Smooth muscle cell of the brain vasculature (primary cell): ENCODE results near the gene KIF3C.
"Not testable (repeated sequence)": the region's sequence is repeated elsewhere in the genome, so short reads cannot be mapped to it uniquely, and the experiment has no call there.

Experiments used
- DNase-seq: peaks from one replicate; pipeline ENCODE4 v3.0.0-alpha.2; 2012; ENCODE audit warnings: low read depth, low spot score

Gene KIF3C

GRCh38 chr2:25982273-25982967 lies at the start of gene KIF3C:
Gene KIF3C (minus strand): TSS chr2:25982497. CDS start chr2:25981917, 580 bp downstream.
- no peak for DNase-seq

GRCh38 chr2:26028083-26028482 lies 45.8 kb upstream of the KIF3C start:
- DNase-seq = not testable (repeated sequence)

- no peak for DNase-seq
Observed at GRCh38 chr2:26025509-26025908, 43.2 kb upstream of the KIF3C start.

GRCh38 chr2:26024260-26024659 lies 42.0 kb upstream of the KIF3C start:
- DNase-seq = no peak

GRCh38 chr2:26020231-26020640 lies 37.9 kb upstream of the KIF3C start:
- DNase-seq = no peak

- peak; percentile 62 for DNase-seq
Observed at GRCh38 chr2:26018184-26019055, 36.1 kb upstream of the KIF3C start.

GRCh38 chr2:26017464-26018183 lies 35.3 kb upstream of the KIF3C start:
- no peak for DNase-seq

GRCh38 chr2:26016706-26017045 lies 34.4 kb upstream of the KIF3C start:
- not testable (repeated sequence) for DNase-seq

GRCh38 chr2:26016012-26016705 lies 33.9 kb upstream of the KIF3C start:
- DNase-seq = no peak

GRCh38 chr2:26013668-26014067 lies 31.4 kb upstream of the KIF3C start:
- no peak for DNase-seq

GRCh38 chr2:26011990-26012856 lies 29.9 kb upstream of the KIF3C start:
- DNase-seq = no peak

GRCh38 chr2:26011609-26011989 lies 29.3 kb upstream of the KIF3C start:
- DNase-seq = no peak

- no peak for DNase-seq
Observed at GRCh38 chr2:26010943-26011342, 28.6 kb upstream of the KIF3C start.

- no peak for DNase-seq
Observed at GRCh38 chr2:26009567-26009963, 27.3 kb upstream of the KIF3C start.

- no peak for DNase-seq
Observed at GRCh38 chr2:26008851-26009566, 26.7 kb upstream of the KIF3C start.

GRCh38 chr2:26008095-26008494 lies 25.8 kb upstream of the KIF3C start:
- DNase-seq = no peak

- DNase-seq = no peak
Observed at GRCh38 chr2:26002632-26003310, 20.5 kb upstream of the KIF3C start.

GRCh38 chr2:26001743-26002351 lies 19.6 kb upstream of the KIF3C start:
- no peak for DNase-seq

- no peak for DNase-seq
Observed at GRCh38 chr2:26000561-26001082, 18.3 kb upstream of the KIF3C start.
